SK-N-SH (cell line): ENCODE measurements around the gene RBP3. TPM values are rescaled to one million over a fixed set of nuclear protein-coding genes. Genes with fewer than 3 reads are reported as not detected.

ENCODE experiments used
- CTCF ChIA-PET: fragments of 300-600, 350-600 bp; formaldehyde crosslinking; extraction: SDS; loops from one replicate; lab custom pipeline; 2021; lab: Yijun Ruan, JAX
- POLR2A ChIA-PET: fragments of 350-600 bp; sonication (Branson Sonifier 250); formaldehyde crosslinking; extraction: SDS; loops from one replicate; lab custom pipeline; 2020; ENCODE audit warnings: antibody characterized with exemption, inconsistent platforms; lab: Yijun Ruan, JAX
- DNase-seq: peaks from one replicate; pipeline ENCODE4 v3.0.0; 2012
- H2AFZ ChIP-seq: fragments of 200-600 bp; sonication (generic); 2 replicates; pipeline ENCODE4 v1.8.1; 2016; ENCODE audit warnings: antibody characterized with exemption, mild to moderate bottlenecking, low read depth
- H3F3A ChIP-seq: fragments of 200-600 bp; sonication (generic); replicated peaks from 2 replicates; pipeline ENCODE3; 2016; ENCODE audit warnings: antibody characterized with exemption, mild to moderate bottlenecking; ENCODE audit not compliant: insufficient read depth
- H3K27ac ChIP-seq, 2 experiments: fragments of 200-500 bp in 1 of 2; fragments of 200-600 bp in 1 of 2; sonication (Bioruptor generic) in 1 of 2; sonication (generic), shearing (Covaris generic) in 1 of 2; 2 replicates each; pipeline versions ENCODE4 v1.5.1 to v1.6.1; 2014 to 2016; ENCODE audit warnings: low read depth in 2 of 2, inconsistent platforms in 1 of 2, low read length in 1 of 2, mild to moderate bottlenecking in 1 of 2, mixed read lengths in 1 of 2
- H3K27me3 ChIP-seq: fragments of 200-600 bp; sonication (generic), shearing (Covaris generic); 2 replicates; pipeline ENCODE4 v1.6.1; 2016; ENCODE audit warnings: mixed run types; ENCODE audit not compliant: insufficient read depth
- H3K36me3 ChIP-seq, 2 experiments: fragments of 200-500 bp in 1 of 2; fragments of 200-600 bp in 1 of 2; sonication (Bioruptor generic) in 1 of 2; sonication (generic) in 1 of 2; replicated peaks in 1 of 2; 2 replicates each; pipeline versions ENCODE3 to v1.5.1; 2014 to 2016; ENCODE audit warnings: low read length in 1 of 2, mild to moderate bottlenecking in 1 of 2; ENCODE audit not compliant: insufficient read depth in 2 of 2, control insufficient read depth in 1 of 2
- H3K4me1 ChIP-seq, 2 experiments: fragments of 200-500 bp in 1 of 2; fragments of 200-600 bp in 1 of 2; sonication (Bioruptor generic) in 1 of 2; sonication (generic), shearing (Covaris generic) in 1 of 2; 2 replicates each; pipeline versions ENCODE4 v1.5.1 to v1.6.1; 2014 to 2016; ENCODE audit warnings: low read depth in 1 of 2, low read length in 1 of 2, mixed run types in 1 of 2; ENCODE audit not compliant: insufficient read depth in 2 of 2, control insufficient read depth in 1 of 2
- H3K4me2 ChIP-seq: fragments of 200-600 bp; sonication (generic), shearing (Covaris generic); 2 replicates; pipeline ENCODE4 v1.6.1; 2017; ENCODE audit warnings: mixed run types
- H3K4me3 ChIP-seq, 2 experiments: fragments of 200-500 bp in 1 of 2; fragments of 200-600 bp in 1 of 2; sonication (Bioruptor generic) in 1 of 2; sonication (generic), shearing (Covaris generic) in 1 of 2; 2 replicates each; pipeline versions ENCODE4 v1.5.1 to v1.8.1; 2014 to 2016; ENCODE audit warnings: low read depth in 2 of 2, inconsistent platforms in 1 of 2, low read length in 1 of 2, mild to moderate bottlenecking in 1 of 2, mixed read lengths in 1 of 2, moderate library complexity in 1 of 2
- H3K79me2 ChIP-seq: fragments of 200-600 bp; sonication (generic); 2 replicates; pipeline ENCODE4 v1.8.1; 2017; ENCODE audit warnings: mild to moderate bottlenecking; ENCODE audit not compliant: insufficient read depth
- H3K9ac ChIP-seq: fragments of 200-600 bp; sonication (generic); 2 replicates; pipeline ENCODE4 v1.6.1; 2017; ENCODE audit warnings: mixed run types
- H3K9me2 ChIP-seq: fragments of 200-600 bp; sonication (generic); 2 replicates; pipeline ENCODE4 v1.6.1; 2017; ENCODE audit warnings: mixed run types
- H3K9me3 ChIP-seq: fragments of 200-600 bp; sonication (generic); 2 replicates; pipeline ENCODE4 v1.6.1; 2017; ENCODE audit warnings: mixed run types, mild to moderate bottlenecking, moderate library complexity
- H4K20me1 ChIP-seq: fragments of 200-600 bp; sonication (generic); 2 replicates; pipeline ENCODE4 v1.6.1; 2017; ENCODE audit warnings: mild to moderate bottlenecking, mixed run types; ENCODE audit not compliant: insufficient read depth
- EZH2phosphoT487 ChIP-seq: fragments of 200-600 bp; sonication (generic); IDR thresholded peaks from 2 replicates; pipeline ENCODE4 v1.6.1; 2017; ENCODE audit warnings: low read depth, mixed run types, mild to moderate bottlenecking, antibody characterized with exemption, moderate library complexity, borderline replicate concordance
- FOXJ3 ChIP-seq: sonication (generic); formaldehyde crosslinking; IDR thresholded peaks from 2 replicates; pipeline ENCODE4 v1.5.1; 2020; ENCODE audit warnings: mild to moderate bottlenecking, missing genetic modification reagents
- FOXM1 ChIP-seq: IDR thresholded peaks from 2 replicates; pipeline ENCODE4 v1.4.0; 2012; ENCODE audit warnings: low read depth, mild to moderate bottlenecking
- GATA2 ChIP-seq: sonication (generic); formaldehyde crosslinking; IDR thresholded peaks from 2 replicates; pipeline ENCODE4 v1.5.0; 2020; ENCODE audit warnings: mild to moderate bottlenecking, missing genetic modification reagents
- IRF3 ChIP-seq: fragments of 150-350 bp; IDR thresholded peaks from 2 replicates; pipeline ENCODE4 v1.6.1; 2016; ENCODE audit warnings: mild to moderate bottlenecking, low read depth, low read length
- MEF2A ChIP-seq: IDR thresholded peaks from 2 replicates; pipeline ENCODE4 v1.4.0; 2012; ENCODE audit warnings: low read depth, borderline replicate concordance
- NRF1 ChIP-seq: IDR thresholded peaks from 2 replicates; pipeline ENCODE4 v1.6.1; 2012; ENCODE audit warnings: low read depth, mild to moderate bottlenecking, low read length
- PBX3 ChIP-seq: IDR thresholded peaks from 2 replicates; pipeline ENCODE4; 2012
- POLR2AphosphoS5 ChIP-seq: IDR thresholded peaks from 2 replicates; pipeline ENCODE4 v1.6.1; 2012; ENCODE audit warnings: low read depth, low read length
- RAD21 ChIP-seq: IDR thresholded peaks from 2 replicates; pipeline ENCODE4 v1.6.1; 2012; ENCODE audit warnings: mild to moderate bottlenecking, low read length
- REST ChIP-seq: IDR thresholded peaks from 2 replicates; pipeline ENCODE4 v1.6.1; 2012; ENCODE audit warnings: mild to moderate bottlenecking, low read depth, low read length, moderate library complexity
- RXRA ChIP-seq: IDR thresholded peaks from 2 replicates; pipeline ENCODE4 v1.4.0; 2012; ENCODE audit warnings: low read depth, mild to moderate bottlenecking, borderline replicate concordance
- SMC3 ChIP-seq: IDR thresholded peaks from 2 replicates; pipeline ENCODE4 v1.6.1; 2012; ENCODE audit warnings: low read depth, low read length, improper control_type of control experiment
- TCF12 ChIP-seq: IDR thresholded peaks from 2 replicates; pipeline ENCODE4 v1.4.0; 2012
- TEAD4 ChIP-seq: IDR thresholded peaks from 2 replicates; pipeline ENCODE4 v1.4.0; 2012; ENCODE audit warnings: mild to moderate bottlenecking, borderline replicate concordance; ENCODE audit not compliant: insufficient read depth
- YY1 ChIP-seq: IDR thresholded peaks from 2 replicates; pipeline ENCODE4 v1.4.0; 2012; ENCODE audit warnings: low read depth, mild to moderate bottlenecking
- WGBS: methylation state at CpG from one replicate; pipeline ENCODE4 v1.1.6; 2017; ENCODE audit warnings: low lambda C conversion rate; 5-methylcytosine and 5-hydroxymethylcytosine counted together
- polyA plus RNA-seq, 3 experiments: library from polyadenylated mRNA; depleted of rRNA; stranded (reverse); fragments of >200 nt; gene quantifications; 2 replicates each; pipeline ENCODE4 v1.2.3, GENCODE V29; 2012

The RBP3 gene
- polyA plus RNA-seq, 1 of the 3 experiments (the other 2 are of a cell fraction), result not detected

GRCh38 chr10:47330366-47330765, 17.8 kb upstream of the RBP3 start:
- CTCF ChIA-PET, result interaction anchor here (0.9 to 3.3 kb wide), 4 partner anchors 11 to 305 kb away, joined by 3 to 17 read pairs (median 5); no protein-coding TSS in a partner anchor

GRCh38 chr10:47330804-47331203, 17.4 kb upstream of the RBP3 start:
- Histone ChIP-seq H3K4me1 (peaks cover 0 to 8% of the 10 kb centered on the region in 2 experiments; a peak in 1 of 4 replicates), H3K27me3 (peaks cover 9% of the 10 kb centered on the region; the same call in 1 of the 2 replicates), H3K4me3 (no peak overlapping the region), H3K9me2 (no peaks in the 10 kb centered on the region), H3K9ac (no peak overlapping the region), H3K9me3 (no peaks in the 10 kb centered on the region), H3K27ac (no peak overlapping the region), H4K20me1 (no peaks in the 10 kb centered on the region), H3K36me3 (no peaks in the 10 kb centered on the region), H2AFZ (no peak overlapping the region), H3K79me2 (no peaks in the 10 kb centered on the region), H3F3A (no peaks in the 10 kb centered on the region), H3K4me2 (no peak overlapping the region)
- CTCF ChIA-PET, result interaction anchor here (1.7 to 3.3 kb wide), 4 partner anchors 10 to 306 kb away, joined by 4 to 17 read pairs (median 8); no protein-coding TSS in a partner anchor
- no peak for TF ChIP-seq POLR2AphosphoS5
- TF ChIP-seq PBX3, result no peak
- no peak for TF ChIP-seq FOXJ3 (CRISPR knock-in tag)
- no peak for TF ChIP-seq GATA2 (CRISPR knock-in tag)
- no peak for TF ChIP-seq SMC3
- no peak for TF ChIP-seq IRF3
- TF ChIP-seq NRF1, result no peak
- TF ChIP-seq YY1, result no peak
- TF ChIP-seq RAD21, result no peak
- TF ChIP-seq RXRA, result no peak
- DNase-seq, result no peak
- POLR2A ChIA-PET, result no interaction called here
- 22% methylated on average over 3 of the region's 3 CpGs for WGBS

More at GRCh38 chr10:47330366-47330765, 17.8 kb upstream of the RBP3 start:
- Histone ChIP-seq H4K20me1 (no peaks in the 10 kb centered on the region), H3K9me2 (no peaks in the 10 kb centered on the region), H3K9ac (no peak overlapping the region), H3K27me3 (peaks cover 5% of the 10 kb centered on the region; the same call in 1 of the 2 replicates), H3K9me3 (no peaks in the 10 kb centered on the region), H3K4me1 (peaks cover 0 to 8% of the 10 kb centered on the region in 2 experiments; a peak in 1 of 4 replicates), H3F3A (no peaks in the 10 kb centered on the region), H3K27ac (no peak overlapping the region), H3K79me2 (no peaks in the 10 kb centered on the region), H3K4me3 (no peak overlapping the region), H2AFZ (no peak overlapping the region), H3K36me3 (no peaks in the 10 kb centered on the region), H3K4me2 (no peak overlapping the region)
- POLR2A ChIA-PET, result no interaction called here
- no peak for TF ChIP-seq EZH2phosphoT487
- TF ChIP-seq NRF1, result no peak
- no peak for TF ChIP-seq REST
- no peak for TF ChIP-seq TCF12
- TF ChIP-seq FOXM1, result no peak
- TF ChIP-seq MEF2A, result no peak
- TF ChIP-seq TEAD4, result no peak
- DNase-seq, result no peak
- 52% methylated on average over 3 of the region's 3 CpGs for WGBS
